HG03103 (cell line): ENCODE data around the gene RAB43.
"Not testable (repeated sequence)": the region's sequence is repeated elsewhere in the genome, so short reads cannot be mapped to it uniquely, and the experiment has no call there.

Source experiments
- ATAC-seq: cut with Tn5 transposase; IDR thresholded peaks from one replicate; pipeline ENCODE4 v1.9.1; 2021; ENCODE audit warnings: low read depth; ENCODE audit not compliant: unreplicated experiment

Gene RAB43

DNA sequence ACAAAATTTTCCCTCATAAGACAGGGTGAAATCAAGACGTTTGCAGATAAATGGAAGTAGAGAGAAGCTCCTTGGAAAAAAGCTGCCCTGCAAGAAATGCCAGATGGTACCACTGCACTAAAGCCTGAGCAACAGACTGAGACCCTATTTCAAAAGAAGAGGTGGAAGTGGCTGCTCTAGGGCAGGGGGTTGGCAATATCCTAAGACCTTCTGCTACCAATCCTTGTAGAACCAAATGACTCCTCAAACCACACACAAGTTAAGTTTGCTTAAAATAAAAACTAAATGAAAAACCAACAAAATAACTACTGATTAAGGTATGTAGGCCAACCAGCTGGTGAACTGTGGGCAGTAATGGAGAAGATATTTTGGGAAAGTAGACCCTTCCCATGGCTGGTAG, 21.3 kb downstream of the RAB43 start:
- no peak for ATAC-seq

DNA sequence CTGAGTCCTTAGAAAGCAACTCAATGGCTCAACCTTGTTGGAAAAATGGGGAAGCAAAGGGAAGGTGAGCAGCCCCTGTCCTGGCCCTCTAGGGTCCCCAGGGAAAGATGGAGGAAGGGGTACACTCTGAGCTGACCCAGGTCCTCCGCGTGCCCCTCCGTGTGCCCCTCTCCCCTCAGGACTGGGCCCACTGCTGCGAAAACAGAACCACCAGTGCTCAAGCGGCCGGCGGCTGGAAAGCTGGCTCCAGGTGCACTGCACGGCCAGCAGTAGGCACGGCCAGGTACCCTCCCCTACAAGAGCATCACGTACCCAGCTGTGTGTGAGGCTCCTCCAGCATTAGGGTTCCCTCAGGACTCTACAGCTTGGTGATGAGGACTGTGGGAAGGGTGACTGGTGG, 26.3 kb downstream of the RAB43 start:
- ATAC-seq, result no peak

DNA sequence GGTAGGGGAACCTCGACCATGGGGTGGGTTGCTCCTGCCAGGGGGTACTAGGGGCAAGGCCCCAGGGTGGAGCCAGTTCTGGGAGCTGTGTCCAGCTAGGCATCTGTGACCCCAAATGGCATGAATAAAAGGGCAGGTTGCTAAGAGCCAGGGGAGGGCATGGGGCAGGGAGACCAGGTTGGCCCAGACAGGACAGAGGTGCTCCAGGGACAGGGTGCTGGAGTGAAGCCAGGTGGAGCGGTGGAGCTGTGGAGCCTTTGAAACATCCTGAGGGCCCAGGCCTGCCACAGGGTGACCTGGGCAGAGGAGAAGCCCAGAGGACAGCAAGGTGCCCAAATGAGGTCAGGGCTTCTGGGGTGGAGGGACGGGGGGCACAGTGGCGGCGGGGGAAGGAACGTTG, 33.3 kb downstream of the RAB43 start:
- not testable (repeated sequence) for ATAC-seq

- peak; percentile 70 for ATAC-seq
Measured at GRCh38 chr3:129087904-129088303, 33.7 kb downstream of the RAB43 start.

DNA sequence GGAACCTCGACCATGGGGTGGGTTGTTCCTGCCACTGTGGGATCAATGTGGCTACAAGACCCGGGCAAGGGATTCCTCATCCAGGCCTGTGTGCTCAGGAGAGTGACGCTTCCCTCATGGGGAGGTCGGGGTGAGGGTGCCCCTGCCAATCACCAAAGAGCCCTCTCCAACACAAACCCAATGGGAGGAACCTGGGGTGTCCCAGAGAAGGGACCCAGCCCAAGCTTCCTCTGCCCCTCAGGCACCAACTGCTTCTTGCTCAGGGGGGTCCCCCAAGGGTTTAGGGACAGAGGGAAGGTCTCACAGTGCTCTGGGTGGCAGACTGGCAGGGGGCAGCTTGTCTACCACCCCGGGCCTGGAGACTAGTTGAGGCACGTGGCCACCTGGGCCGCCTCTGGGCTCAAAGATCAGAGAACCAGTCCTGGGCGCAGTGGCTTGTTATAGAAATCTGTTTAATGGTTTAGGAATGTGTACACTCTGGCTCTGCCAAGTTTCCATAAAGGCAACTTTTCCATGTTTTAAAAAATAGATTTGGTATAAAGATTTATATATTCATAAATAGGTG, 34.4 kb downstream of the RAB43 start:
- ATAC-seq, result no peak

DNA sequence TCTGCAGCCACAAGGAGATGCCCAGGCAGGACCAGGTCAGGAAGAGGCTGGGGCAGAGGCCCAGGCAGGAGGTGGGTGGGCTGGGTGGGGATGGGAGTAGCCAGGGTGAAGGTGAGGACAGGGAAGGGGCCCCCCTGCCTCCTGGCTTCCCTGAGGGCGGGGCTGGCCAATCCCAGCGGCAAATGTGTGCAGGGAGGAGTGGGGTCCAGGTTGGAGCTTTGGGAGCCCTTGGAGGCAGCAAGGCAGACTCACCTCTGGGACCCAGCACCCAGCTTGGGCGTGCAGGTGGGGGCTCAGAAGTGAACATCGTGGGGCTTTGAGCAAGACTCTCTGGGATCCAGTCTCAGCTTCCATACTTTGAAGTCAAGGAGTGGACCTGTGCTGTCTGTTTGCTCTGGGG, 35.8 kb downstream of the RAB43 start:
- no peak for ATAC-seq

DNA sequence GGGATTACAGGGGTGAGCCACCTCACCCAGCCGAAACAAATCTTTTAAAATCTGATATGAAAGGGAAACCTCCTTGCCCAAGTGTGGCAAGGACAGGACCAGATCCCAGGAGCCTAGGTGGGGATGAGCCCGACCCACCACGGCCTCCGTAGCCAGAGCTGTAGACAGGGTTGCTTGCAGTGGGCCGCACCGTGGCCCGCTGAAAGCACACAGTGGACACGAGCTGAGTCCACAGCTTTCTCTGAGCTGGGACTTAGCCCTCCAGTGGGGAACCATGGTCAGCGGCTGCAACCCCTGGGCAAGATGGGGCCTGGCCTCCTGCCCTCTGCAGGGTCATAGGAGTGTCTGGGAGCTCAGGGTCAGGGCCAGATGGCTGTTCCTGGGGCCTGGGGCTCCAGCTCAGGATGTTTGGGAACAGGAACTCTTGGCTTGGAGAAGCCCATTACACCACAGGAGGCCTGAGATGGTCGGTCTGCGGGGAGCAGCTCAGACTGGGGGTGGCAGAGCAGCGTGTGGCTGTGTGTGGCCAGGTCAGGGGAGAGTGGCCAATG, 36.4 kb downstream of the RAB43 start:
- ATAC-seq, result no peak

DNA sequence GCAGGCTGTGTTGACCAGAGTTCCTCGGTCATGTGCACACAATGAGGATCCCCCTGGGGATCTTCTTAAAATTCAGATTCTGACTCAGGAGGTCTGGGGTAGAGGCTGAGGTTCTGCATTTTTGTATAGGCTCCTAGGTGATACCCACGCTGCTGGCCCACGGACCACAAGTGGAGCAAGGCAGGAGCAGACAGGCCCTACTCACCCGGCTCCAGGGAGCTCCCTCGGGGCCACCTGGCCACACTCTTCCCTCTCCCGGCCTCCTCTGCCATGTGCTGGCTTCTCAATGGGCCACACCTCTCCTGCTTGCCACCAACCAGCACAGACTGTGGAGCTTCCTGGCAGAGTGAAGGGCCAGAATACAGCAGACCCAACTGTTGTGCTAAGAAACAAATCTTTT, 37.1 kb downstream of the RAB43 start:
- no peak for ATAC-seq

DNA sequence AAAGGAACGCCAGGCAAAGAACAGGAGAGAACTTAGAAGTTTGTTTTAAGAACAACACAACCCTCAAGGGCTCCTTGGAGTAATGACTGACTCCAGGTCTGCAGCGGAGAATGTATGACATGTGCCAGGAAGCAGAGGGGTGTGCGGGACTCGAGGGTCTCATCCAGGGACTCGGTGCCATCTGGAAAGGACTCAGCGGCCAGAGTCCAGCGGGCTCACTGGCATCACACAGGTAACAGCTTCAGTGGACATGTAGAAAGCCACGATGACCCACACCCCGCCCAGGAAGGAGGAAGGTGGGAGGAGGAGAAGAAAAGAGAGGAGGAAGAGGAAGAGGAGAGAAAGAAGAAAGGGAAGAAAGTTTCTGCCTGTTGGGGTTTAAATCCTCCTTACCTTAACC, 39.6 kb downstream of the RAB43 start:
- no peak for ATAC-seq

- no peak for ATAC-seq
Measured at GRCh38 chr3:129081503-129081902, 40.1 kb downstream of the RAB43 start.

DNA sequence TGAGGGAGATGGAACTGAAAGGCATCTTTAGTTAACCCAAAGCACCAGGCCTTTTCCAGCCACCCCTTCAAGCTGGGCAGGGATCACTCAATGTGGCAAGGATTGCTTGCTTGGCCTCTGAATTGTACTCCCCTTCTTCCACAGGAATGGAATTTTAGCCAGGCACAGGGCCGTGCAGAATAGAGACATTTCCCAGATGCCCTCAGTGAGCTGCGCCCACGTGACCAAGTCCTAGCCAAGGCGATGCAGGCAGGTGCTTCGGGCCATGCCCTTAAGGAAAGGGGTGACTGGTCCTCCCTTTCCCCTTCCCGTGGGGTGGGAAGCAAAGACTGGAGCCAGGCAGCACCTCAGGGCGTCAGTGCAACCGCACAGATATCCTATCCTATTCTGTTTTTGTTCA, 43.1 kb downstream of the RAB43 start:
- ATAC-seq, result no peak

DNA sequence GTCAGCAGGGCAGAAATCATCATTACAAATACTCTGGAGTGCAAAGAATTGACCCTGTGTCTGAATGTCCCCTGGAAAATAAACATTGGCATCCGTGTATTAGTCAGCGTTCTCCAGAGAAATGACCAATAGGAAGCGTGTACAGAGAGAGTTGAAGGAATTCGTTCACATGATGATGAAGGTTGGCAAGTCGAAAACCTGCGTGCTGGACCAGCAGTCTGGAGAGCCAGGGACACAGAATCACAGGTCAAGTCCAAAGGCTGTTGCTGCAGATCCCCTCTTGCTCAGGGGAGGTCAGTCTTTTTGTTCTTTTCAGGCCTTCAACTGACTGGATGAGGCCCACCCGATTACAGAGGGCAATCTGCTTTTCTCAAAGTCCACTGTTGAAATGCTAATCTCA, 44.4 kb downstream of the RAB43 start:
- ATAC-seq, result no peak

DNA sequence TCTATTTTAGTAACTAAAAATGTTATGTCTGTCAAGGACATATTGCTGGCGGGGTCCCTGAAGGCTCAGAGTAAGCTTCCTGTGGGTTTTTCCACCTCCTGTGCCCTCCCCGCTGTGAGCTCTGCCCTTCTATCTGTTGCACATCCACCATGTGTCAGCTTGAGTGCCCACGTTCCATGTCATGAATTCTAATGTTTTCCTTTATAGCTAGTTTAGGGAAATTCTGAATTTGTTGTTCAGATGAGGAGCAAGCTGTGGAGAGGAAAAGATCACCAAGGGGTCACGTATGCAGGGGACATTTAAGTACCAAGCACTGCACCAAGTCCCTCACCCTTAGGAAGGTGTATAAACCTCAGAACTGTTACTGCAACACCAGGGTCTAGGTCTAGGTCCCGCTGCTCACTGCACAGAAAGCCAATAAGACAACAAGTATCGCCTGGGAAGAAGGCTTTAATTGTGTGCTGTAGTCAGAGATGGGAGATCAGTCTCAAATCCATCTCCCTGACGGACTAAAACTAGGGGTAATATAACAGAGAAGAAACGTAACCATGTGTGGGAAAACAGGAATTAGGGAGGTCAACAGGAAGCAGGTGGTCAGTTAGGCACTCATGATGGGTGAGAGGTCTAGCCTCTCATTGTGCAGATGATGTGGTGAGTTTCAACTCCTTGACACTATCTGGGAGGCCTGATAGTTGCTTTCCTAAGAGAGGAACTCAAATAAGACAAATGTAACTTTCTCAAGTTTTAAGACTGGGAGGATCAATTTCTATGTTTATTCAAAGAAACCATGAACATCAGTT, 51.3 kb downstream of the RAB43 start:
- no peak for ATAC-seq

- ATAC-seq, result not testable (repeated sequence)
Measured at GRCh38 chr3:129069313-129070085, 52.1 kb downstream of the RAB43 start.

GRCh38 chr3:129068291-129068886, 53.2 kb downstream of the RAB43 start:
- no peak for ATAC-seq

DNA sequence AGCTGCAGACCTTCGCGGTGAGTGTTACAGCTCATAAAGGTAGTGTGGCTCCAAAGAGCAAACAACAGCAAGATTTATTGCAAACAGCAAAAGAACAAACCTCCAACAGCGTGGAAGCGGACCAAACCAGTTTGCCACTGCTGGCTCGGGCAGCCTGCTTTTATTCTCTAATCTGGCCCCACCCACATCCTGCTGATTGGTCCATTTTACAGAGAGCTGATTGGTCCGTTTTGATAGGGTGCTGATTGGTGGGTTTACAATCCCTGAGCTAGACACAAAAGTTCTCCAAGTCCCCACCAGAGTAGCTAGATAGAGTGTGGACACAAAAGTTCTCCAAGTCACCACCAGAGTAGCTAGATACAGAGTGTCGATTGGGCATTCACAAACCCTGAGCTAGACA, 53.9 kb downstream of the RAB43 start:
- ATAC-seq, result not testable (repeated sequence)

- ATAC-seq, result no peak
Measured at GRCh38 chr3:129065720-129066073, 55.9 kb downstream of the RAB43 start.

DNA sequence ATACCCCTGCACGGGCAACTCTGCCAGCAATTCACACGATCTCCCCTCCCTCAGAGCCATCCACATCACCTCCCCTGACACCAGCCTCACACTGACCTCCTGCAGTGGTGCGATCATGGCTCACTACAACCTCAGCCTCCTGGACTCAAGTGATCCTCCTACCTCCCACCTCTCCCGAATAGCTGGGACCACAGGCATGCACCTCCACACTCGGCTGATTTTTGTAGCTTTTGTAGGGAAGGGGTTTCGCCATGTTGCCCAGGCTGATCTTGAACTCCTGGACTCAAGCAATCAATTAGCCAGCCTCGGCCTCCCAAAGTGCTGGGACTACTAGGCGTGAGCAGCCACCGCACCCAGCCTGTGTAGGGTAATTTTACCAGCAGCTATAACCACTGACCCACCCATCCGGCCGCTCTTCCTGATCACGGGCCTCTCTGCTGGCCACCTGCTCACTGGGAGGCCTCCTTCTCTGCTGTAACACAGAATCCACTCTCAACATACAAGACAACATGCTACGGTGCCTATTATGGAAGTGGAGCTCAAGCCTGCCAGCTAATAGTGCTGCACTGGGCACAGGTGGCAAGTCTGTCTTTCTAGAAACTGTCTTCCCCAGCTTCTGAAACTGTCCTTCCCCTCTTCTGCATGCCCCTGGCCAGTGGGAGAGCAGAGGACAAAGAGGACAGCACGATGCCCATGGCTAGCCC, 56.4 kb downstream of the RAB43 start:
- no peak for ATAC-seq

DNA sequence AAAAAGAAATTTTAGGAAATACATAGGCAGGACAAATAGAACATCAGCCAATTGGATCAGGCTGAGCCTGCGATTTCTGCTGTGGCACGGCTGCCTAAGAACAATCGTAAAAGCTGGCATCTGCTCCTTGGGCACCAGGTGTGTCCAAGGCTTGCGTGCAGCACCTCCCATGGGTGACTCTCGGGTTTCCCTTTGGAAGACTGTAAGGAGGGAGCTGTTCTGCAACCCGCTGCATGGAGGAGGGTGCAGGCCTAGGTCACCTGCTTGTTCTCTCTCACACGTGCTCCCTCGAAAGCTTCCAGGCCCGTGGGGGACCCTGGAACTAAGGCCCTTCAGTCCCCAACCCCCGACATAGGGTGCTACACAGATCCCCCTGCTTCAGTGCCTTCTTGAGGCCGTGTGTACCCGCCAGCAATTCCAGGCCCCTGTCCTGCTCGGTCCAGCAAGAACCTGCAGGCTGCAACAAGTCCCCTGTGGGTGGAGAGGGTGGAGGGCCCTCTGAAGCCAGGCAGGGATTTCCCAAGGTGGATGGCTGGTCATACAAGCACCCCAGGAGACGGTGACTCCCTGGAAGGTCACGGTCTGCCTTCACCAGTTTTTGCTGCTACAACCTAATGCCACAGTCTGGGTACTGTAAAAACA, 57.6 kb downstream of the RAB43 start:
- no peak for ATAC-seq

- no peak for ATAC-seq
Measured at GRCh38 chr3:129063091-129063640, 58.4 kb downstream of the RAB43 start.
